Measurements from ENCODE around the gene CES2.

DNA sequence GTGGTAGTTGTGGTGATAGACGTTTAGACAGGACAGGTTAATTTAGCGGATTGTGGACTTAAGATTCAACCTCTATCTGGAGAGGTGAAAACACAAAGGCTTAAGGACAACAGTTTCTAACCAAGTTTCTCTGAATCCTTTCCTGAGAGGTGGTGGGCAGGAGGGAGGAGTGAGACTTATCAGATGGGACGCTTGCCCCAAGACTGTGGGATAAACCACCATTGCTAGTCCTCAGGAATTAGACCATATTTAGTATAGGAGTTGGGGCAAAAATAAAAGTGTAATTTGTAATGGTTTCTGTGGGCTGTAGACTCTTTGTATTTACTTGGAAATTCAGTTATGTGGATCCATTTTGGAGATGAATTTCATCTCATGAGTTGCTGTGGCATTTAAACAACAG lies 48.4 kb upstream of the CES2 start:
- no peak for TF ChIP-seq CTCF (IDR thresholded peaks at IDR 0.05; ENCODE audit: insufficient read depth, low read length, poor library complexity, severe bottlenecking)
- TF ChIP-seq EZH2phosphoT487 (conservative IDR thresholded peaks at IDR 0.05; ENCODE audit: low read length): no peak
